ENCODE results near the gene DGKQ. TPM values are rescaled to one million over a fixed set of nuclear protein-coding genes. Genes with fewer than 3 reads are reported as not detected.

Gene DGKQ
- total RNA-seq, 1 experiment from 2014 or later = 22.0 TPM

DNA sequence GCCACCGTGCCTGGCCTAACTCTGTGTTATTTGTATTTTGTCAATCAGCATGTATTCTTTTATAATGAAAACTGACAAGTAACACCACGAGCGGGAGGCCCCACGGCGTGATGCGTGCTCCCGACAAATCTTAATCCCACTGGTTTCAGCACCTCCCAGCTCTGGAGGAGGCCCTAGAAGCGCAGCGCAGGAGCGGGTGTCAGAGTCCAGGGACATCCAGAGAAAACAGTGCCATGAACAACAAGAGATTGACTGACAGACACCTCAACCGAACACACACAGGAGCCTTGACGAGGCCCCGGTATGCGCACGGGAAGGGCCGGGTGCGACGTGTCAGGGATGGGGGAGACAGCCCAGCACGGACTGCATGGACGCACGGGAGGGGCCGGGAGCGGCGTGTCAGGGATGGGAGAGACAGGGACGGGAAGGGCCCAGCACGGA is 64.2 kb downstream of the DGKQ start:
- TF ChIP-seq, protein P1, sequence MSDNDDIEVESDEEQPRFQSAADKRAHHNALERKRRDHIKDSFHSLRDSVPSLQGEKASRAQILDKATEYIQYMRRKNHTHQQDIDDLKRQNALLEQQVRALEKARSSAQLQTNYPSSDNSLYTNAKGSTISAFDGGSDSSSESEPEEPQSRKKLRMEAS (IDR thresholded peaks at IDR 0.05) = no peak
- no peak for TF ChIP-seq POLR2A (IDR thresholded peaks at IDR 0.05; ENCODE audit: borderline replicate concordance, extremely low read depth, insufficient read depth, insufficient read length)
- peaks cover 0 to 12% of the 10 kb centered on the region in 2 experiments; a peak in 3 of 4 replicates for H3K36me3 ChIP-seq (ENCODE audit: control insufficient read depth in 1 of 2, insufficient read depth in 2 of 2, low read length in 2 of 2)
- H3K79me2 ChIP-seq (ENCODE audit: insufficient read depth, low read length) = peaks cover 51% of the 10 kb centered on the region
- H3K4me3 ChIP-seq (replicated peaks in 1 of 2; ENCODE audit: low read depth in 1 of 2, low read length in 2 of 2) = no peak overlapping the region
- H3K4me2 ChIP-seq (ENCODE audit: low read length) = no peak overlapping the region
- H3K9me2 ChIP-seq (ENCODE audit: insufficient read depth) = no peaks in the 10 kb centered on the region
- H3K4me1 ChIP-seq (ENCODE audit: control insufficient read depth in 1 of 2, insufficient read depth in 2 of 2, low read length in 2 of 2) = no peaks in the 10 kb centered on the region
- H3K27ac ChIP-seq (ENCODE audit: low read depth, low read length) = no peak overlapping the region
- ATAC-seq (no peak), DNase-seq (ENCODE audit: low read depth, low spot score) (no peak)
- POLR2A ChIA-PET = no interaction called here
- CTCF ChIA-PET = no interaction called here
- H4K20me1 ChIP-seq (ENCODE audit: insufficient read depth) = no peaks in the 10 kb centered on the region
- RAD21 ChIA-PET (ENCODE audit: low non-redundant PET in 1 of 2, low total read pairs in 2 of 2, uncharacterized antibody in 2 of 2, unreplicated experiment in 2 of 2) = no interaction called here
- intact Hi-C loops (cut with micrococcal nuclease) = no loop called here
- BruUV-seq (replicated peaks) = no TSS peak
- H2AFZ ChIP-seq (ENCODE audit: low read depth, low read length, poor library complexity, severe bottlenecking) = no peak overlapping the region
- H3K9ac ChIP-seq (ENCODE audit: low read length) = no peak overlapping the region
- H3K27me3 ChIP-seq (ENCODE audit: insufficient read depth, low read length) = no peaks in the 10 kb centered on the region
- H3K9me3 ChIP-seq (ENCODE audit: control insufficient read depth in 1 of 2, insufficient read depth in 1 of 2, low read depth in 1 of 2, low read length in 2 of 2) = peaks cover 0 to 4% of the 10 kb centered on the region in 2 experiments; a peak in 1 of 4 replicates

Other genes with a start within 250 kb of the DGKQ start
- gene CPLX1, start 147.4 kb downstream of the DGKQ start, total RNA-seq (2021; ENCODE audit: unreplicated experiment) = 14.5 TPM
- 123 TPM for gene GAK, start 41.3 kb downstream of the DGKQ start, total RNA-seq (2021; ENCODE audit: unreplicated experiment)
- gene TMEM175, start 41.1 kb downstream of the DGKQ start, total RNA-seq (2021; ENCODE audit: unreplicated experiment) = 17.5 TPM
- 28.2 TPM for gene IDUA, start 13.5 kb upstream of the DGKQ start, total RNA-seq (2021; ENCODE audit: unreplicated experiment)
- 0.22 TPM for gene SLC26A1, start 19.8 kb upstream of the DGKQ start, total RNA-seq (2021; ENCODE audit: unreplicated experiment)
- 91.1 TPM for gene FGFRL1, start 38.1 kb upstream of the DGKQ start, total RNA-seq (2021; ENCODE audit: unreplicated experiment)
- not detected for gene RNF212, start 140.0 kb upstream of the DGKQ start, total RNA-seq (2021; ENCODE audit: unreplicated experiment)
- gene SPON2, start 199.0 kb upstream of the DGKQ start, total RNA-seq (2021; ENCODE audit: unreplicated experiment) = 1.5 TPM